HCT116 (cell line): ENCODE results near the gene TMIGD2. TPM values are rescaled to one million over a fixed set of nuclear protein-coding genes. Genes with fewer than 3 reads are reported as not detected.

ENCODE experiments used
- ATAC-seq: fragments of 200-7000 bp; cut with Tn5 transposase; 2 replicates; pipeline ENCODE4 v1.9.1; 2020; ENCODE audit warnings: mild to moderate bottlenecking, moderate library complexity
- BruUV-seq: library from RNA; stranded (reverse); fragments of 400-500 nt; replicated peaks from 2 replicates; lab custom pipeline; 2021; lab: Mats Ljungman, UMichigan
- CTCF ChIA-PET: fragments of 300-600 bp; sonication (Branson Sonifier 250); formaldehyde crosslinking; loops from one replicate; lab custom pipeline; 2021; ENCODE audit warnings: antibody characterized with exemption; lab: Charles Lee
- POLR2A ChIA-PET: fragments of 300-600, 350-600 bp; sonication (Branson Sonifier 250); formaldehyde crosslinking; loops from one replicate; lab custom pipeline; 2021; ENCODE audit warnings: antibody characterized with exemption; lab: Charles Lee
- RAD21 ChIA-PET, 2 experiments: fragments of 300-600 bp; sonication (Branson Sonifier 250); formaldehyde crosslinking; loops; one replicate each; lab custom pipeline; 2023; ENCODE audit warnings: low total read pairs in 2 of 2; ENCODE audit not compliant: uncharacterized antibody in 2 of 2, unreplicated experiment in 2 of 2, low non-redundant PET in 1 of 2; lab: Charles Lee
- DNase-seq: peaks from one replicate; pipeline ENCODE4 v3.0.0-alpha.2; 2010; ENCODE audit warnings: low read depth, low spot score
- H2AFZ ChIP-seq: fragments of 200-600 bp; shearing (Covaris generic), sonication (generic); 2 replicates; pipeline ENCODE4 v1.6.1; 2017; ENCODE audit warnings: low read depth, mixed run types, mixed read lengths, antibody characterized with exemption, low read length; ENCODE audit not compliant: poor library complexity, severe bottlenecking
- H3K27ac ChIP-seq: 2 replicates; pipeline ENCODE4 v1.5.1; 2012; ENCODE audit warnings: low read depth, low read length
- H3K27me3 ChIP-seq: fragments of 200-600 bp; sonication (generic); 2 replicates; pipeline ENCODE4 v1.6.1; 2016; ENCODE audit warnings: mixed run types, low read length, mixed read lengths; ENCODE audit not compliant: insufficient read depth
- H3K36me3 ChIP-seq, 2 experiments: fragments of 200-500 bp in 1 of 2; fragments of 200-600 bp in 1 of 2; sonication (Bioruptor generic) in 1 of 2; sonication (generic) in 1 of 2; 2 replicates each; pipeline versions ENCODE4 v1.5.1 to v1.6.1; 2014 to 2016; ENCODE audit warnings: low read length in 2 of 2, inconsistent platforms in 1 of 2, mixed read lengths in 1 of 2, mixed run types in 1 of 2; ENCODE audit not compliant: insufficient read depth in 2 of 2, control insufficient read depth in 1 of 2
- H3K4me1 ChIP-seq, 2 experiments: fragments of 200-600 bp in 1 of 2; sonication (generic) in 1 of 2; 2 replicates each; pipeline versions ENCODE4 v1.5.1 to v1.6.1; 2012 to 2017; ENCODE audit warnings: low read length in 2 of 2, inconsistent platforms in 1 of 2, mild to moderate bottlenecking in 1 of 2, mixed read lengths in 1 of 2, mixed run types in 1 of 2, moderate library complexity in 1 of 2; ENCODE audit not compliant: insufficient read depth in 2 of 2, control insufficient read depth in 1 of 2
- H3K4me2 ChIP-seq: fragments of 200-600 bp; sonication (generic); 2 replicates; pipeline ENCODE4 v1.6.1; 2017; ENCODE audit warnings: mixed run types, low read length, mixed read lengths
- H3K4me3 ChIP-seq, 2 experiments: fragments of 200-600 bp in 1 of 2; sonication (generic) in 1 of 2; replicated peaks in 1 of 2; 2 replicates each; pipeline ENCODE4 v1.5.1; 2011 to 2016; ENCODE audit warnings: low read length in 2 of 2, control low read depth in 1 of 2, low read depth in 1 of 2, mild to moderate bottlenecking in 1 of 2, mixed read lengths in 1 of 2, mixed run types in 1 of 2
- H3K79me2 ChIP-seq: fragments of 200-600 bp; sonication (generic); 2 replicates; pipeline ENCODE4 v1.6.1; 2017; ENCODE audit warnings: mild to moderate bottlenecking, mixed run types, low read length, moderate library complexity, mixed read lengths; ENCODE audit not compliant: insufficient read depth
- H3K9ac ChIP-seq: fragments of 200-600 bp; sonication (generic); 2 replicates; pipeline ENCODE4 v1.6.1; 2016; ENCODE audit warnings: low read length, mixed read lengths
- H3K9me2 ChIP-seq: fragments of 200-600 bp; sonication (generic), shearing (Covaris generic); 2 replicates; pipeline ENCODE4 v1.6.1; 2017; ENCODE audit warnings: mixed run types, mild to moderate bottlenecking, moderate library complexity; ENCODE audit not compliant: insufficient read depth
- H3K9me3 ChIP-seq, 2 experiments: fragments of 200-500 bp in 1 of 2; fragments of 200-600 bp in 1 of 2; sonication (Bioruptor generic) in 1 of 2; sonication (generic) in 1 of 2; 2 replicates each; pipeline ENCODE4 v1.6.1; 2014 to 2017; ENCODE audit warnings: low read length in 2 of 2, mixed read lengths in 2 of 2, inconsistent platforms in 1 of 2, low read depth in 1 of 2, mild to moderate bottlenecking in 1 of 2, mixed run types in 1 of 2, moderate library complexity in 1 of 2; ENCODE audit not compliant: control insufficient read depth in 1 of 2, insufficient read depth in 1 of 2
- H4K20me1 ChIP-seq: fragments of 200-600 bp; sonication (generic), shearing (Covaris generic); 2 replicates; pipeline ENCODE4 v1.6.1; 2017; ENCODE audit warnings: mixed run types, mild to moderate bottlenecking, moderate library complexity; ENCODE audit not compliant: insufficient read depth
- EGR1 ChIP-seq: IDR thresholded peaks from 2 replicates; pipeline ENCODE4 v1.6.1; 2012; ENCODE audit warnings: low read depth
- EZH2phosphoT487 ChIP-seq: fragments of 200-600 bp; IDR thresholded peaks from 2 replicates; pipeline ENCODE4 v1.6.1; 2018; ENCODE audit warnings: antibody characterized with exemption, borderline replicate concordance
- FOSL1 ChIP-seq: IDR thresholded peaks from 2 replicates; pipeline ENCODE4 v1.6.1; 2012; ENCODE audit warnings: low read depth
- POLR2A ChIP-seq: IDR thresholded peaks from 2 replicates; pipeline ENCODE4 v1.7.0; 2011; ENCODE audit warnings: borderline replicate concordance; ENCODE audit not compliant: insufficient read depth, insufficient read length; ENCODE audit errors: extremely low read depth
- POLR2AphosphoS5 ChIP-seq: IDR thresholded peaks from 2 replicates; pipeline ENCODE4 v1.6.1; 2011; ENCODE audit warnings: mild to moderate bottlenecking, low read depth, low read length, moderate library complexity
- REST ChIP-seq: IDR thresholded peaks from 2 replicates; pipeline ENCODE4 v1.6.1; 2012; ENCODE audit warnings: low read depth
- SIN3A ChIP-seq: IDR thresholded peaks from 2 replicates; pipeline ENCODE4 v1.6.1; 2012; ENCODE audit warnings: low read depth
- SP1 ChIP-seq: IDR thresholded peaks from 2 replicates; pipeline ENCODE4 v1.6.1; 2012; ENCODE audit warnings: low read depth
- SRF ChIP-seq: IDR thresholded peaks from 2 replicates; pipeline ENCODE4 v1.6.1; 2012; ENCODE audit warnings: low read depth
- TCF7L2 ChIP-seq: IDR thresholded peaks from 2 replicates; pipeline ENCODE4 v1.7.0; 2011; ENCODE audit warnings: borderline replicate concordance, inconsistent platforms; ENCODE audit not compliant: insufficient read depth, insufficient read length; ENCODE audit errors: extremely low read depth
- YY1 ChIP-seq: IDR thresholded peaks from 2 replicates; pipeline ENCODE4 v1.6.1; 2011; ENCODE audit warnings: low read length, low read depth, moderate library complexity, mild to moderate bottlenecking; ENCODE audit not compliant: insufficient replicate concordance; ENCODE audit errors: extremely low read depth
- intact Hi-C: fragments of 100-400 bp; cut with micrococcal nuclease; formaldehyde crosslinking; loops from 2 replicates; pipeline ENCODE4 v1.10.0; 2022
- total RNA-seq: library from RNA; stranded (reverse); gene quantifications from one replicate; pipeline ENCODE4 v1.2.1, GENCODE V29; 2021; ENCODE audit not compliant: unreplicated experiment
- TF ChIP-seq, protein P1 (sequence below): IDR thresholded peaks from 2 replicates; pipeline ENCODE4 v1.6.1; 2011; ENCODE audit warnings: mild to moderate bottlenecking, low read length, moderate library complexity; ENCODE audit not compliant: insufficient replicate concordance; ENCODE audit errors: extremely low read depth

The TMIGD2 gene
- total RNA-seq, 1 experiment from 2014 or later: not detected

DNA sequence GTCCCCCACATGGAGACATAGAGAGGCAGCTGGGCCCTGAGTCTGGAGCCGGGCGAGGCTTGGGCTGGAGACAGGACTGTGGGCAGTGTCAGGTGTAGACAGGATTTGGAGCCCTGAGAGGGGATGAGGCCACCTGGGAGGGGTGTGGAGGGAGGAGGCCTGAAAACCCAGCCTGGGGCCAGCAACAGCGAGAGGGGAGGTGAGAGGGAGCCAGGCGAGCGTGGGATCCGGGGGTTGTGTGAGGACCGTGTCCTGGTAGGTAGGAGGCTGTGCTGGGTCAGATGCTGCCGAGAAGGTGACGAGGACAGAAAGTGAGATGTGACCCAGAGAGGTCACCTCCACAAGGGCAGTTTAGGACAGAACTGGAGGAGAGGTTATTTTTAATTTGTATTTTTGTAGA is 48.5 kb upstream of the TMIGD2 start:
- Histone ChIP-seq H4K20me1 (no peaks in the 10 kb centered on the region), H3K4me2 (no peak overlapping the region), H2AFZ (no peak overlapping the region), H3K9me2 (no peaks in the 10 kb centered on the region), H3K9me3 (no peaks in the 10 kb centered on the region), H3K36me3 (peaks cover 3 to 4% of the 10 kb centered on the region in 2 experiments; a peak in 3 of 4 replicates), H3K4me1 (no peaks in the 10 kb centered on the region), H3K27me3 (no peaks in the 10 kb centered on the region), H3K79me2 (no peaks in the 10 kb centered on the region), H3K4me3 (no peak overlapping the region), H3K27ac (no peak overlapping the region), H3K9ac (no peak overlapping the region)
- intact Hi-C loops: no loop called here
- ChIA-PET POLR2A (no interaction called here), CTCF (interaction anchor here (2.8 kb wide), 1 partner anchor 85 kb away, joined by 52 read pairs; no protein-coding TSS in a partner anchor), RAD21 (no interaction called here)
- TF ChIP-seq FOSL1: no peak
- no peak for TF ChIP-seq SIN3A
- TF ChIP-seq REST: no peak
- TF ChIP-seq YY1: no peak
- no peak for TF ChIP-seq SRF
- TF ChIP-seq EZH2phosphoT487: no peak
- no peak for TF ChIP-seq POLR2AphosphoS5
- no peak for TF ChIP-seq SP1
- TF ChIP-seq POLR2A: no peak
- TF ChIP-seq, protein P1, sequence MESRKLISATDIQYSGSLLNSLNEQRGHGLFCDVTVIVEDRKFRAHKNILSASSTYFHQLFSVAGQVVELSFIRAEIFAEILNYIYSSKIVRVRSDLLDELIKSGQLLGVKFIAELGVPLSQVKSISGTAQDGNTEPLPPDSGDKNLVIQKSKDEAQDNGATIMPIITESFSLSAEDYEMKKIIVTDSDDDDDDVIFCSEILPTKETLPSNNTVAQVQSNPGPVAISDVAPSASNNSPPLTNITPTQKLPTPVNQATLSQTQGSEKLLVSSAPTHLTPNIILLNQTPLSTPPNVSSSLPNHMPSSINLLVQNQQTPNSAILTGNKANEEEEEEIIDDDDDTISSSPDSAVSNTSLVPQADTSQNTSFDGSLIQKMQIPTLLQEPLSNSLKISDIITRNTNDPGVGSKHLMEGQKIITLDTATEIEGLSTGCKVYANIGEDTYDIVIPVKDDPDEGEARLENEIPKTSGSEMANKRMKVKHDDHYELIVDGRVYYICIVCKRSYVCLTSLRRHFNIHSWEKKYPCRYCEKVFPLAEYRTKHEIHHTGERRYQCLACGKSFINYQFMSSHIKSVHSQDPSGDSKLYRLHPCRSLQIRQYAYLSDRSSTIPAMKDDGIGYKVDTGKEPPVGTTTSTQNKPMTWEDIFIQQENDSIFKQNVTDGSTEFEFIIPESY: no peak
- no peak for TF ChIP-seq EGR1
- TF ChIP-seq TCF7L2: no peak
- BruUV-seq: no TSS peak
- ATAC-seq: no peak
- DNase-seq: no peak
